GM19023 (cell line): Measurements from ENCODE around the gene ATXN7.

Experiments
- ATAC-seq: cut with Tn5 transposase; IDR thresholded peaks from one replicate; pipeline ENCODE4 v1.9.1; 2021; ENCODE audit warnings: mild to moderate bottlenecking, moderate library complexity; ENCODE audit not compliant: unreplicated experiment

Gene ATXN7

DNA sequence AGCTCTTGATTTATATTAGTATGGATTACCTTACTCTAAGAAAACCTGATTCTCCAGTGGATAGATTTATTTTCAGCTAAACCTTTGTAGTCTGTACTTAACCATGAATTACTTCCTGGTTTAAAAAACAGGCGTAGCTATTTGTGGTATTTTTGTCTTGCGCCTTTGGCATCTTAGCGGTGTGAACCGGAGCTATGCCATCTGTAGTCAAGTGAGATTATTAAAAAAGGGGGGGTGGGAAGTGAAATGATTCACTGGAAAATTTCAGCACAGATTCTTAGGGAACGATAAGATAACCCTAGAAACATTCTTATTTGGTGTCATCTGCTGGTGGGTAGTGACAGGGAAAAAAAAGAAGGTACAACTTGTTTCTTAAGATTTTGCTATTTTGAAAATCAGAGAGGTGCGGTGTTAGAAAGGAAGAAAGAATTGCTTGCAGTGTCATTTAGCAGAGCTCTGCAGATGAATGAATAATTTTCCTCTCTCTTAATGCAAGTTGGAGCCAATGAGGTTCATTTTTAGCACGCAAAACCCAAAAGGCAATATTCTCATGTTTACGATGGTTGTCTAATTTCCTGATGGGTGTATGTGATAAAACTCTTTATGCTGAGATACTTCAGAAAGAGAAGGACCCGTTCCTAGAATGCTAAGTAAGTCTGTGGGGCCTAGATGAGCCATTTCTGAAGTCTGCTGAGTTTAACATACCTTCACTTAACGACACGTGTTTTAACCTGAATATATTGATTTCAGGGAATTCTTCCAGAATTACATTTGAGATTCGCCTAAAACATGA, 115.6 kb downstream of the ATXN7 start:
- ATAC-seq = no peak

DNA sequence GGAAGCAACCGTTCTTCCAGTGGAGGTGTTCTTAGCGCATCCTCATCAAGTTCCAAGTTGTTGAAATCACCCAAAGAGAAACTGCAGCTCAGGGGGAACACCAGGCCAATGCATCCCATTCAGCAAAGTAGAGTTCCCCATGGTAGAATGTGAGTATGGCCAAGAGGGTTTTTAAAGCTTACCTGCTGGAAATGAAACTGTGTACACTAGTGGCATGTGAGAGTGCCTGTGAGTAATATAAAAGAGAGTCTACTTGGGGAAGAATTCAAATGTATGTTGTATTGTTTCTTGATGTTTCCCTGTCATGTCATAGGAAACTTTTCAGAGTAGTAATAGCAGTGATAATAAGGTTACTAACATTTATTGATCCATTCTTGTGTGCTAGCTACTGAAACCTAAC, 116.4 kb downstream of the ATXN7 start:
- no peak for ATAC-seq

DNA sequence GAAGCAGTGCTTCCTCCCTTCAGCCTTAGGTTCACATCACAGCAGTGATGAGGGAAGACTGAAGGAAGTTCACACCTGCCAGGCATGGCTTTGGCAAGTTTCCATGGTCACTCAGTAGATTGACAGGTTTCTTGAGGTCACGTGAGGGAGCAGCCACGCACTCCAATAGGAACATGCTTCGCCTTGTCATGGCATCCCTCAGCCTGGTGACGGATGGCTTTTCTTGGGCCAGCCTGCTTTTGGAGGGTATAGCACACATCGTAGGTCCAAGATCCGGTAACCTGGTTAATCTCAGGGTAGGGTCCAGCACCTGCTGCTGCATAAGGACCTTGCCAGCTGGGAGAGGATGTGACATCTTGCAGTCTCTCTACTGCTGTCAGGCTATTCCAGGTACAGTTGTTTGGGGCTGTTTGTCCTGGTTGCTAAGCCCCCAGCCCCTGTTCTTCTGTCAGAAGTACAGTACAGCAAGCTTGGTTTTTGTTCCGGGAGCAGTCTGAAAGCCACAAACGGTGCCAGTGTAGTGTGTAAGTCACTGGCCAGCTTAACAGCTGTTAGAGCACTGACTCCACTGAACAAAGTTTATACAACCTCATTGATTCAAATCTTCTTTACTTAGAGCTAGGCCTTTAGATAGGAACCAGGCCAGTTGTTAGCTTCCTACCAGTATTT, 117.3 kb downstream of the ATXN7 start:
- ATAC-seq = no peak

DNA sequence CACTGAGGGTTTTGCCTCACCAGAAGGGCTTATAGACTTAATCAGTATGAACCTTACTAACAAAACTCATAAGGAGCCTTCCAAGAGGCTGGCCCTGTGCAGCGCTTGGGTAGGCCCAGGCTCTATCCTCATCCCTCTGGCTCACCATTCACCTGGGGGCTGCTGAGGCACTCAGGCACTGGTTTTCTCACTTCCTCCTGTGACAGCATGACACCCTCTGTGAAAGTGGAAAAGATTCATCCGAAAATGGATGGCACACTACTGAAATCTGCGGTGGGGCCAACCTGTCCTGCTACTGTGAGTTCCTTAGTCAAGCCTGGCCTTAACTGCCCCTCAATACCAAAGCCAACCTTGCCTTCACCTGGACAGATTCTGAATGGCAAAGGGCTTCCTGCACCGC, 118.3 kb downstream of the ATXN7 start:
- no peak for ATAC-seq

DNA sequence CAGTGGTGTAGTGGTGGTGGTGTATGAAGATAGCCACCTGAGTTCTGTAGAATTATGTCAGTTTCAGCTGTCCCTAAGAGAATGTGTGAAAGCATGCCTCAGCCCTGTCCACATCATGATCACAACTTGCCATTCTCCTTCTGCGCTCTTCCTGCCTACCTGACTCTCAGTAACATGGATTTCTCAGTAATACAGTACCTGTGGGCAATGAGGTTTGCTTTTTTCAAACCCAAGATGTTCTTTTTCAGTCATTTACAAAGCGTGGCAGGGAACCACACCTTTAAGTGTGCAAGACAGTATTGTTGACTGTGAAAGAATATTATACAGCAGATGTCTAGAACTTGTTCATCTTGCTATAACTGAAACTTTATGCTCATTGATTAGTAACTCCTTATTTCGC, 120.7 kb downstream of the ATXN7 start:
- no peak for ATAC-seq

DNA sequence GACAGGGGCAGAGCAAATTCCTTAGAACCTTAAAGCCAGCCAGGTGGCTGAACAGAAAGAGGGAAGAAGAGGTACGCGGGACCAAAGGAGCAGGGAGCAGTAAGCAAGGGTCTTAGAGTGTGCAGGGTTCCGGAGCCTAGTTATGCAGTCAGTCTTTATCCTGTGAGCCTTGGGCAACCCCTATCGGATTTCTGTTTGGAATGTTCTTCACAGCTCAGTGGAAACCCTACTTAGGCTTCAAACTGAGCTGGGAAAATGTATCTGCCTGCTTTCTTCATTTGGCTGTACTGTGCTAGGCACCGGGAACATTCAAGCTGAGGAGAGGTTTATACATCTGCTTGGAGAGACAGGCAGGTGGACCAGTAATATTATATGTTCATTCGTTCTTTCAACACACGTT, 122.5 kb downstream of the ATXN7 start:
- no peak for ATAC-seq

DNA sequence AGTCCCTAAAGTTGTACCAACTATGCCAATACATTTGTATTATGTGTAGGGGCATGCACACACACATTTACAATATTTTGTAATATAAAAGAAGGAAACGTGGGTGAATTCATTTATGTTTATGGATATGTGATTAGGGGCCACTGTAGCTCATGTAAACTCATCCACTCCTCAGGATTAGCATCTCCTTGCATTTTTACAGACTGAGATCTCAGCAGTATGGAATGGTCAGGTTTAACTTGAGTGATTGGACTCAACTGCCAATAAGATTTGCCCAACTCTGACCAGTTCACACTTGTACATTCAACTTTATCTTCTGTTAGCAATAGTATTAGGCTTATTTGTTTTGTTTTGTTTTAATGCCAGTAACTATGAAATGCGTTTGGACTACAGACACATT, 123.2 kb downstream of the ATXN7 start:
- ATAC-seq = no peak

DNA sequence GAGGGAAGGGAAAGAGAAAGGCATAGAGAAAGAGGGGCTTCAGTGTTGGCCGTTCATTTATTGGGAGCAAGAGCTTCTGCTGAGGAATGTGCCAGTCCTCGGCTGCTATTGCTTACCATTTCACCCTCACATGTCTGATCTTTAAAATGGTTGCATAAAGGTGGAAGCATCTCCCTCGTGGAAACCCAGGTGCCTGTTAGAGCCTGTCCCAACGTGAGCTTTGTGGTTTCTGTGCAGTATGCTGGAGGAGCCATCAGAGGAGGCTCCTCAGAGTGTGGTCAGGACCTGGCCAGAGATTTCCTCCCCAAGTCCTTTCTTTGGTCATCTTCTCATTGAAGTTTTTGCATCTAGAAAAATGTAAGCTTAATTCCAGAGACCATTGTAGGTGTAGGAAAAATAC, 125.3 kb downstream of the ATXN7 start:
- ATAC-seq = no peak

DNA sequence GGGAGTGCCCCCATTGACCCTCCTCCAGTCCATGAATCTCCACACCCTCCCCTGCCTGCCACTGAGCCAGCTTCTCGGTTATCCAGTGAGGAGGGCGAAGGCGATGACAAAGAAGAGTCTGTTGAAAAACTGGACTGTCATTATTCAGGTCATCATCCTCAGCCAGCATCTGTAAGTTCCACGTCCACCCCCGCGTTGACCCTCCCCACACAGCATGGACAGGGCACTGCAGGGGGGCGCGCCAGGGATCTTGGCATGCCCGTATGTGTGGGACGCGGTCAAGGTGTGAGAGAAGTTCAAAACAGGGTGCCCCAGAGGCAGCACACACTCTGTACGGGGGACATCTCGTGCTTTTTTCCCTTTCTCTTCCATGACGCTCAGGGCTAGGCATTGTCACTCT, 126.5 kb downstream of the ATXN7 start:
- no peak for ATAC-seq

DNA sequence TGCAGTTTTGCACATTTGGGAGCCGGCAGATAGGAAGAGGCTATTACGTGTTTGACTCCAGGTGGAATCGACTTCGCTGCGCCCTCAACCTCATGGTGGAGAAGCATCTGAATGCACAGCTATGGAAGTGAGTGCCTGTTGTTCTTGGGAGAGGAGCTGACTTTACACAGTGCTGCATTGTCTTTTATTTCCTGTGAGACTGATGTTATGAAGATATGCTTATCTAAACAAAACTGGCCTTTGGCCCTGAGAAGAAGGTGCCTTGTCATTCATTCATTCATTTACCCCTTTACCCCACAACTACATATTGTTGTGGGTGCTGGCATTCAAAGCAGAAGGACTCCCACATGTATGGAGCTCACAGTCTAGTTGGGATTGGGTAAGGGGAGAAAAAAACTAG, 127.1 kb downstream of the ATXN7 start:
- no peak for ATAC-seq

DNA sequence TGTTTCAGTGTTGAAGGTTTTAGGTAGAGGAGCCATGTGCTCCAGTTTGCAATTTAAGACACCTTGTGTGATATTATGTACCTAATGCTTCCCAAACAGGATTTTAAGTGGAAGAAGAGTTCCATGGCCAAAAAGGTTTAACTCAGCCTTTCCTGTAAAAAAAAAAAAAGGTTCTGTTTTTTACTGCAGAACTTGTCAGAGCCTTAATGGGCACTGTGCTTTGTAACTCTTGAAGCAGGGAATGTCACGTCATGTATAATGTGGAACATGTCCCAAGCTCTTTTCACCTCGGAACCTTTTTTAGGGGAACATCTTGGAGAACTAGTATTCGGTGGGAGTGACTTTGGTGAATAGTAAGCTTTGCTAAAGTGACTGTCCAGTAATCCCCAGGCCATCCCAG, 128.0 kb downstream of the ATXN7 start:
- ATAC-seq = no peak

DNA sequence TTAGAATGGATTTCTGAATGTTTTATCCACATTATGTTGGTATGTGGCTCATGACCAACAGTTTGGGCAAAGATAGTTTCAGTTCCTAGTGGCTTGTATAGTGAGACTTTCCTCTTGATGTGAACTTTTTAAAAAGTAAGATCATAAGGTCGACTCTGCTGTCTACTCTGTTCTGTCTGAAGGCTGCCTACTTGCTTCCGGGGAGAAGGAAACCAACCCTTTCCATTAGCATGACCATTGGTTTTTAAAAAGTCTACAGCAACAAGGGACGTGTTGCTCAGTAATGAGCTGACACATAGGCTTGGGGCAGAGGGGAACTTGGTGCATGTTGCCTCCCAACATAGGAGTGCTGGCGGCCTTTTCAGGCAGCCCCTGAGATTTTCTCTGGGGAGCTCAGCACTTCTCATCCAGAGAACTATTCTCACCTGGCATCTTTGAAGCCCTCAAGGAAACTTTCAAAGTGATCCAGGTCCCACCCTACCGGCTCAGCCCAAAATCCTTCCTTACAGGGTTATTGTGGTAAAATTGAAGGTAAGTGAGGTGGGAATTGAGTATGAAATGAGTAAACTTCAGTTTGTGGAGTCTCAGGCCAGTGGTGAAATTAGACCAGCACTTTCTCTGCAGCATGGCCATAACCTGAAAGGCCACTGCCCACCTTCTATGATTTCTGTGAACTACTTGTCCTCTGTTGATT, 129.0 kb downstream of the ATXN7 start:
- no peak for ATAC-seq

DNA sequence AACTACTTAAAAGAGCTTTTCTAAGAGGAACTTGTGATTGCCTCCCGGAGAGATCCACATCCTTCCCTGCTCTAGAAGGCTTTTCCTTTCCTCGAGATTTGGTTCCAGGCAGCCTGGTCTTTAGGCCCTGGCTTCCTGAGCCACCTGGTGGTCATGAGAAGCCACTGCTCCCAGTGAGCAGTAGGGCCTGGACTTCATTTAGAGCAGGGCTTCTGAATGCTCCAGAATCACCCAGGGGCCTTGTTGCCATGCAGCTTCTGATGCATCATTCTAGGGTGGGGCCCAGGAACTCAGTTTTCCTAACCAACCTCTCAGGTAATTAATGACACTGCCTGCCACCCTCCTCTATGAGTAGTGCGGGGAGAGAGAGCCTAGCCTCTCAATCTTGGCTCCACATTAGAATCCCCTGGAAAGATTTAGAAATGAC, 130.0 kb downstream of the ATXN7 start:
- peak; percentile 76 for ATAC-seq

DNA sequence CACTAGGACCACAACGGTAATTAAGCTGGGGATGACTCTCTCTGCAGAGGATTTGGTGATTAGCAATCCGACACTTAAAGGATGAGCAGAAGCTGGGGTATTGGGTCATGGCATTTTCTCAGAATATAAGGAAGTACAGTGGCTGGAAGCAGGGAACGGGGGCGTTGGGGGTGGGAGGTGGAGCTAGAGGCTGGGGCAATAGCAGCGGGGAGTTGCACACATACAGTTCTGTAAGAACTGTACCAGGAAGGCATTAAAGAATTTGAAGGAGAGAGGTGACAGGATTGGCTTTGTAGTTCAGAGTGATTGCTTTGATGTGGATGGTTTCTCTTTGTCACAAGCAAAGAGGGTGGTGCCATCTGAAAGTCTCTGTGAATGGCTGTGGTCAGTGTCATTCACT, 131.4 kb downstream of the ATXN7 start:
- no peak for ATAC-seq

DNA sequence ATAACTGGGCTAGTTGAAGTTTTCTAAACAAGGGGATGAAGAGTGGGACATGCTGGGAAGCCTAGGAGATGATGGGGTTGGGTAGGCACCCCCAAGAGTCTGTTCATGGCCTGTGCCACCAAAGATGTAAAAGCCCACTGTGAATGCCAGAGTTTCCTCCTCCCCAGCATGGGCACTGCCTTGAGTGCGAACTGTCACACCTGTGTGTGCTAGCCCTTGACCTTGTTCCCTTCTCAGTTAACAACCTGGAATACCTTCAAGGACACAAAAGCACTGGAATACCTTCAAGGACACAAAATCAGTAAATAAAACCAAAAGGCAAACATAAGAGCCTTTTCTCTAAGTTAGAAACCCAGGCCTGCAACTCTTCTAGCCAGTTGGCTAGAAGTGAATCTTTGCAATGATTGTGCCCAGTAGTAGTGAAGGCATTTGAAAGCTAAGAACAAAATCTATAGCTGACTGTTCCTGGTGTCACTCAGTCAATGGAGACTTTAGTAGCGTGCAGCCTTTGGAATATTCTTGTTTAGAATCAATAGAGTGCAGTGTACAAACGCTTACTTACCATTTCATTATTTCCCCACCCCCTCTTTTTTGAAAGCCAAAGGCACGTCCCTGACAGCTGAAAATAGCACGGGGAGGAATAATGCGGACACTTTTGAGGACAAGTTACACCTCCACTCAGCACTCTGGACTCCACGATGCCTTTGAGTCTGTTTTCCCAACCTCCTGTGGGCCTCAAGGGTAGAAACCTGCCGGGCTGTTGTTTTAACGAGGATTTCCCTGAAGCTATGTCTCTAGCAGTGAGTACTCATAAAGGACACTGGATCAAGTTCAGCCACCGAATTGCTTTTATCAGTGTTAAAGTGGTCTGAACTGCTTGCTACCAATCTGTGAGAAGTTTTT, 135.4 kb downstream of the ATXN7 start:
- ATAC-seq = no peak

DNA sequence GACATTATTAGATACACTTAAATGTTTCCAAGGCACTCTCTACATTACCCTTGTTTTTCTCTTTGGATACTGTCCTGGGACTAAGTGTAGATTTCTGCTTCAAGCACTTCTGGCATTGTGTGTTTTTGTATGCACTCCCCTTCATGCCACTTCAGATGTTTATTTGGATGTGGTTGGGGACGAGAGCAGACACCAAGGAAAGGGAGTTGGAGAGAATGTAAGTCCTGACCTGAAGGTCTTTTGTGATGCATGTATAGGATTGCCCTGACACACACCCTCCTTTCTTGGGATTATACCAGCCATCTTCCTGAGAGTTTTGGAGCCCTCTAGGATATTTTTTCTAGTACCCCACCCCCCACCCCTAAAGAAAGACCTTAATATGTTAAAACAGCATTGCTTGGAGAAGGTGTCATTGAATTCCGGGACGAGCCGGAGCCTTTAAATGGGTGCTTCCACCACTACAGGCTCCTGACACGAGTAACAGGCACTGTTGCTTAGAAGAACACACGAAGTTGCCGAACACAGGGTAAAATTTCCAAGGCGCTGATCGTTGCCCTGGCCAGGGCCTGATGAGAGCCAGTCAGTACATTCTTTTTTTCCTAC, 136.9 kb downstream of the ATXN7 start:
- ATAC-seq = no peak

DNA sequence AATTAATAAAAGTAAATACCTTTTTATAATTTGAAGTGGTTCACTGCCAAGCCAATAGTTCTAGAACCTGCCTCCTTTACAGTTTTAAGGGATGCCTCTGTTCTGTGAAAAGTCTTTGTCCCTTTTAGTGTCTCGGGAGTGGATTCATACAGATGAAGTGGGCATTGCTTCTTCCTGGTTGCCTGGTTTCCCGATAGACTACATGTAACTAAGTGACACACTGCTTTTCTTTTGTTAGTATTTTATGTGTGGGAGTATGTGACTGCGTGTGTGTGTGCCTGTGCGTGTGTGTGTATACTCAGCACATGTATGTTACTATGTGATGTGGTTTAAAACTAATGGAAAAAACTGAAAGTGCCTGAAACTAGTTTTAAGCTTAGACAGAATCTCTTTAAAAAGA, 138.6 kb downstream of the ATXN7 start:
- ATAC-seq = no peak

DNA sequence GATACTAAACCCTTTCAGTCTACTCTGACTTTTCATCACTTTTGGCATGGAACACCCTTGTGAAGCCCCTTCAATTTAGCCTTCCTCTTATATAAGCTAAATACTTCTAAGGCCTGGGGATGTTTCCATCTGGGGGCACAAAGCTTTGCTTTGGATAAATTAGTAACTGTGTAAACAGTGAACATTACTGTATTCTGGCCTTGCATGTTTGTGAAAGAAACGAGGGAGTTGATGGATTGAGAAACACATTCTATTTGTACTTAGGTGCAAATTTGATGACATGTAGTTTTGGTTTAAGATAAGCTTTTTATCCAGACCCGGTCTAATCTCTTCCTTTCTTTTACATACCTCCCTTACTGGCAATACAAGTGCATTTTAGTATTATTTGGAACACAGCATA, 139.9 kb downstream of the ATXN7 start:
- no peak for ATAC-seq

DNA sequence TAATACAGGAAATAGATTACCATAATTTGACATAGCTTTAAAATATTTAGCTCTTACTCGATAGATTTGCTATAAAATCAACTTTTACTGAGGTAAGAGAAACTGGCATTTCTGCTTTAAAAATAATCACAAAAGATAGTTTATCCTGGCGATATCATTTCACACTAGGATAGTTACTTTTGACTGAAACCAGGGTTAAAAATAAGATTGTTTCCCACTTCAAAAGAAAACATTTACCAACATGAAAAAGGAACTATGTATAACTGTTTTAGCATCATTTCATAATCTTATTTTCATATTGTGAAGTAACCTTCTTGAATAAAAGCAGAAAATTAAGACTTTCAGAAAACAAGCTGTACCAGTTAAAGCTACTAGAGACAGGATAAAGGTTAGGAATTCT, 144.3 kb downstream of the ATXN7 start:
- no peak for ATAC-seq

DNA sequence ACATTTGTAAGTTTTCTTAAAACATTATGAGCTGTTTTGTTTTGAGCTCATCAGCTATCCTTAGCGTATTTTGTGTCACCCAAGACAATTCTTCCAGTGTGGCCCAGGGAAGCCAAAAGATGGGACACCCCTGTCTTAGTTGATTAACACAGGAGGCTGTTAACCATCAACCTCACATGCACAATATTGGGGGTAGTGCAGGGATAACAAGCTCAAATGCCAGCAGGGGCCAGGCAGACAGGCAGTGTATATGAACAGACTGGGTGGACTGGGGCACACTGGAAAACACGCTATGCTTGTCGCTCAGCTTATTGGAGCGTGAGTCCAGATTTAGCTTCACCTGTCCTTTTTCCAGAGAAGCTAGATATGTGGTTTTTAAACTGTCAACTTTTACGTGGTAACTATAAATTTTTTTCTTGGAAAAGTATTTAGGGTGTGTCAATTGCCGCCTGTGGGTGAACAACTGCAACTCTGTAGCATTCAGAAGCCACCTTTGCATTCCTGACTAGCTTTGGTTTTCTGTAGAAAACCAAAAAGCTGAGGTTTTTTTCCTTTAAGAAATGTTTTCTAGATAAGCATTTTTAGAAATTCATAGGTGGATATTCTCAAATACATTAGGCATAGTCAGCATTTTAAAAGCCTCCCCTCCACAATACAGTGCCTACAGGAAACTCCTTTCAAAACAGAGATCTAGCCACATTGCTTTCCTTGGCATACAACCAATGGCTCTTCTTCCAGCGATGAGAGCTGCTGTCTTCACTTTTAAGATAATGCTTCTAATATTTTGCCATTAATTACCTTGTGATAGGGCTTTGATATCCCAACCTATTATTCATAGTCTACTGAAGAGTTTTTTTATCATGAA, 145.1 kb downstream of the ATXN7 start:
- ATAC-seq = no peak
